OCI-LY3 (cell line): Measurements from ENCODE around the gene WFDC2.

Source experiments
- CTCF ChIP-seq: fragments of 200-600, 300-600 bp; sonication (generic); IDR thresholded peaks from 2 replicates; pipeline ENCODE4 v1.5.1; 2014; ENCODE audit warnings: antibody characterized with exemption, low read length, low read depth
- EZH2phosphoT487 ChIP-seq: fragments of 200-600 bp; shearing (Covaris generic); IDR thresholded peaks from 2 replicates; pipeline ENCODE4 v1.6.1; 2018; ENCODE audit warnings: antibody characterized with exemption, mixed run types, low read depth

GRCh38 chr20:45479822-45480221 lies 10.3 kb downstream of the WFDC2 start:
- TF ChIP-seq CTCF = no peak
- no peak for TF ChIP-seq EZH2phosphoT487
